ENCODE data around the gene LSM4. TPM values are rescaled to one million over a fixed set of nuclear protein-coding genes. Genes with fewer than 3 reads are reported as not detected.
A peak's percentile ranks its signal among the peaks of the same experiment; 100 is the strongest.

LSM4 gene
- polyA plus RNA-seq, 1 experiment: 94.7 TPM

- ChIA-PET POLR2A (interaction anchor here (0.5 to 3.4 kb wide), 10 partner anchors 11 to 136 kb away, joined by 3 to 41 read pairs (median 6); partner anchors contain the start of genes LSM4 and RAB3A), CTCF (interaction anchor here (0.9 to 11.5 kb wide), 12 partner anchors 10 to 110 kb away, joined by 3 to 252 read pairs (median 3); partner anchors contain the start of gene LSM4)
- Histone ChIP-seq H3K36me3 (ENCODE audit: control insufficient read depth, insufficient read depth, low read length) (peaks cover 12% of the 10 kb centered on the region), H3K4me3 (ENCODE audit: low read depth, low read length) (peak within 1 kb of the TSS; percentile 87), H3K27me3 (ENCODE audit: control insufficient read depth, insufficient read depth, low read length) (no peaks in the 10 kb centered on the region)
- no peak for TF ChIP-seq CTCF (IDR thresholded peaks at IDR 0.05; ENCODE audit: insufficient read depth, low read depth, low read length)
- DNase-seq (ENCODE audit: low read depth): peak; percentile 84
Observed at GRCh38 chr19:18281082-18282020, 41.5 kb downstream of the LSM4 start, which contains the start of gene JUND. TSS of gene JUND (minus strand) at chr19:18281622. CDS start at chr19:18281484, 138 bp downstream.

- ChIA-PET CTCF (interaction anchor here (0.8 to 11.5 kb wide), 19 partner anchors 10 to 169 kb away, joined by 3 to 252 read pairs (median 9); partner anchors contain the start of gene LSM4), POLR2A (interaction anchor here (1.0 to 3.4 kb wide), 5 partner anchors 12 to 48 kb away, joined by 7 to 21 read pairs (median 11); partner anchors contain the start of gene LSM4)
- peak overlapping the region; percentile 87 for H3K4me3 ChIP-seq (ENCODE audit: low read depth, low read length)
- H3K27me3 ChIP-seq (ENCODE audit: control insufficient read depth, insufficient read depth, low read length): no peaks in the 10 kb centered on the region
- no peak for TF ChIP-seq CTCF (IDR thresholded peaks at IDR 0.05; ENCODE audit: insufficient read depth, low read depth, low read length)
- peaks cover 15% of the 10 kb centered on the region for H3K36me3 ChIP-seq (ENCODE audit: control insufficient read depth, insufficient read depth, low read length)
- no peak for DNase-seq (ENCODE audit: low read depth)
Observed at GRCh38 chr19:18280247-18281081, 42.4 kb downstream of the LSM4 start.

DNA sequence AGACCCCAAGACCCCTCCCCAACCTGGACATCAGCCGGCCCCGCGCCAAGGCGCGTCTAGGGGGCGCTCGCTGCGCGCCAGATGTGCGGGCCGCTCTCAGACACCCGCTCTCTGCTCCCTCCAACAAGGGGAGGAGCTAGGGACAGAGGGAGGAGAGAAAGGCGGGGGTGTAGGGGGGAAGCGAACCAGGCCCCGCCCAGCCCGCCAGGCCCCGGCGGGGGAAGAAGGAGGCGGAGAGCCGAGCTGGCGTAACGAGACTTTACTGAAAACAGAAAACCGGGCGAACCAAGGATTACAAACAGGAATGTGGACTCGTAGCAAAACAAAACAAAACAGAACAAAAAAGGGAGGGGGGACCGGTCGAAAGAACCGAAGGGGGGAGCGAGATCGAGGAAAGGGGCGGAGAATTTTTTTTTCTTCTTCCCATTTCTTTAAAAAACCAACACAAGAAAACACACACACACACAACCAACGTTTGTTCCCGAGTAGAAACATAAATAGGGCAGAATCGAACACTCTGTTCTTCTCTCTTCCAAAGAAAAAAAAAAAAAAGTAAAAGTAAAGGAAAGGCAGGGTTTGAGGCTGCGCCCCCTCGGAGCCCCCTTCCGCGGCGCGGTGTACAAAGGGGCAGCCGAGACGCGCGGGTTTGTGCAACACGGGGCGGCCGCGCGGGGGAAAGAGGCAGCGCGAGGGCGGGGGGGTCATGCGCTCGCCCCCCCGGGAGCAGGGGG lies 43.2 kb downstream of the LSM4 start:
- POLR2A ChIA-PET: interaction anchor here (0.6 to 3.4 kb wide), 6 partner anchors 13 to 170 kb away, joined by 3 to 21 read pairs (median 10); partner anchors contain the start of gene LSM4
- TF ChIP-seq CTCF (IDR thresholded peaks at IDR 0.05; ENCODE audit: insufficient read depth, low read depth, low read length): peak; percentile 89

GRCh38 chr19:18279266-18279515 lies 43.7 kb downstream of the LSM4 start:
- Histone ChIP-seq H3K4me3 (ENCODE audit: low read depth, low read length) (peak overlapping the region; percentile 87), H3K36me3 (ENCODE audit: control insufficient read depth, insufficient read depth, low read length) (peaks cover 17% of the 10 kb centered on the region), H3K27me3 (ENCODE audit: control insufficient read depth, insufficient read depth, low read length) (no peaks in the 10 kb centered on the region)
- CTCF ChIA-PET: interaction anchor here (0.8 to 11.5 kb wide), 32 partner anchors 10 to 217 kb away, joined by 3 to 252 read pairs (median 6); partner anchors contain the start of genes LSM4 and PGPEP1
- POLR2A ChIA-PET: interaction anchor here (0.6 to 2.4 kb wide), 4 partner anchors 13 to 49 kb away, joined by 3 to 11 read pairs (median 10); partner anchors contain the start of gene LSM4
- no peak for TF ChIP-seq CTCF (IDR thresholded peaks at IDR 0.05; ENCODE audit: insufficient read depth, low read depth, low read length)
- no peak for DNase-seq (ENCODE audit: low read depth)

More for the DNA sequence above, 43.2 kb downstream of the LSM4 start:
- Histone ChIP-seq H3K36me3 (ENCODE audit: control insufficient read depth, insufficient read depth, low read length) (peaks cover 16% of the 10 kb centered on the region), H3K4me3 (ENCODE audit: low read depth, low read length) (peak overlapping the region; percentile 87), H3K27me3 (ENCODE audit: control insufficient read depth, insufficient read depth, low read length) (no peaks in the 10 kb centered on the region)
- peak; percentile 56 for DNase-seq (ENCODE audit: low read depth)
- CTCF ChIA-PET: interaction anchor here (0.6 to 11.5 kb wide), 32 partner anchors 10 to 218 kb away, joined by 3 to 252 read pairs (median 6); partner anchors contain the start of genes LSM4, PGPEP1 and SSBP4

Data from BJ (cell line).